IPS-18c (cell line): Measurements from ENCODE around the gene TCF7L2.
"Not testable (repeated sequence)": the region's sequence is repeated elsewhere in the genome, so short reads cannot be mapped to it uniquely, and the experiment has no call there.

Experiments
- H3K4me3 ChIP-seq: 2 replicates; pipeline ENCODE4 v1.7.0; 2013; ENCODE audit warnings: low read depth, mild to moderate bottlenecking, low read length, moderate library complexity; ENCODE audit not compliant: insufficient read depth
- H3K9me3 ChIP-seq: one replicate; pipeline ENCODE4 v1.6.1; 2013; ENCODE audit warnings: mild to moderate bottlenecking, low read length, moderate library complexity; ENCODE audit not compliant: control insufficient read depth, insufficient read depth

Gene TCF7L2

DNA sequence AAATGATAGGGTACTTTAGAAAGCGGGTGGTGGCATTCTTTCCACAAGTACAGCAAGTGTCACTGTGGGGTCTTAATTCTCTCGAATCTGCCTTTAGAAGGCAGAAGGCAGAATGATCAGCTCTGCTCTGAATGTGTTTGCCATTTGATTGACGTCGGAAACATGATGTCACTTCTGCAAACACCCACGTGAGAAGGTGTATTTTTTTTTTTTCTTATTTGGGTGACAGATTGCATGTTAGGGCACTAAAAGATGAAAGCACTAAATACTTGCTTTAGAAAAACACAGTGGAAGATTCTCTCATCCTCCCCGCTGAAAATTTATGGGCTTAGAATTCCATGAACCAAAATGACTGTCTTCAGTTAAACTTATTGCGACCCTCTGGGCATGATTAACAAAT, 150.2 kb downstream of the TCF7L2 start:
- H3K9me3 ChIP-seq: no peaks in the 10 kb centered on the region
- no peak overlapping the region for H3K4me3 ChIP-seq

DNA sequence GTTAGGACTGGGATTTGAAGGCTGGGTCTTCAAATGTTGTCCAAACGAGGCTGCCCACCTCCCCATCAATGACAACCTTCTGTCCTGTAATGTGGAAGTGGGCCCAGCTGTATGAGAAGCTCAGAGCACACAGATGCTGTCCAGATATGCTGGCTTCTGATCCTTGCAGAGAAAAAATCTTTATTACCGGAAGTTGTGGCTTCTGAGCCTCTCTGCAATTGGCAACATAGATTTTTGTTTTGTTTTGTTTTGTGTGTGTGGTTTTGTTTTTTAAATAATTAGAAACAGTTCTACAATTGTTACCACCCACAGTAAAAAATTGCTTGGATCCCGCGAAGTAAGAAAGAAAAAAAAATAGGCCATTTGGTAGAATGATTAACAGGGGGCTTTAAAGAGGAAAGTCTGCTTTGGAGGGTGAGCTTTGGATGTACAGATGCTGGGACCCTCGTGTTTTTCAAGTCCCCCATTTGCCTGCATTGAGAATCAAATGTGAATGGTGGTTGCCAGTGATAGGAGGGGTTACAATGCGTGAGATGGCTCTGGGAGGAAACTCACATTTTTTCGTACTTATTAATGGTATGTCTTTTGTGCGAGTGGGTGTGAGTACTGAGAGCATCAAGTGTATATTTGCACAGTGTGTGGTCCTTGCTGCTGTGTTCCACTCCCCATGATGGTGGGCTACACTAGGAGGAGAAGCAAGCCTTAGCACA, 153.2 kb downstream of the TCF7L2 start:
- no peak overlapping the region for H3K4me3 ChIP-seq
- no peaks in the 10 kb centered on the region for H3K9me3 ChIP-seq

DNA sequence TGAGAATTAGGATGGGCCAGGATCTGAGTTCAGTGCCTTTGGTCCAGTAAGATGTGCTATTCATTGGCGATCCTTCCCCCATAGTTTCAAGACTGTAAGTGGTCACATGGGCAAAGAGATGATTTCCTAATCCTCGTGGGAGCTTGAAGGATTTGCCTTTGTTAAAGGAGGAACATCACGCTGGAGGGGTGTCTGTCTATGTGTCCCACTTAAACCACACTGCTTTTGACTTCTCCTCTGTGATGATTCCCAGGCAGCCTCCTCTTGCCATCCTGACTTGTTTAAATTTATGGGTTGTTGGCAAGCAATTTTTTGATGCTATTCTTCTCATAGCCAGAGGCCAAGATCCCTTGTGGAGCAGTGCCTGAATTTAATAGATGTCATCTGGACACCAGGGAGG, 154.0 kb downstream of the TCF7L2 start:
- Histone ChIP-seq H3K4me3 (no peak overlapping the region), H3K9me3 (no peaks in the 10 kb centered on the region)

DNA sequence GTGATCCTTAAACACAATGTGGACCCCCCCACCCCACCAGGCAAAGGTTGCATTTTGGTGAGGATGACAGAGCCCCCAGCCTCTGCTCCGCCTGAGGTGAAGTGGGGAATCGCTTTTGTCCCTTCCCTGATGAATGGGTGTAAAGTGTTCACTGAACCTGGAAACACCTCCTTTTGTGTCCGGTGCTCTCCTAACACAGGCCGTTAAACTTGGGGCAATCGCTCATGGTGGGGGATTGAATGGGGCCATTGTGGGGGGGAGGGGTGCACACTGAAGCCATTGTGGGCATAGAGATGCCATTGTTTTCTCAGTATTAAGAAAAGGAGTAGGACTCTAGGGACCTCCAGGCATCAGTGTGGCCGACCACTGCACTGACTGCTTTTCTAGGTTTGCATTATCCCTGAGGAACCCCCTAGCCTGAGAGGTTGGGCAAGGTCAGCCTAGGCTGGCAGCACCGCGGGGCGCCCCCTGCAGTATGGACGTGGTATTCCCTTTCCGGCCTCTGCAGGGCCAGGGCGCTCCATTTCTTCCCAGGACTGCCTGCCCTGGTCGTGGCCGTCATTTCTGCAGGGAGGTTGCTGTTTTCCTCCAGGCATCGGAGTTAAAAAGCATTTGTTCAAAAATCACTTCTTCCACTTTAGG, 158.3 kb downstream of the TCF7L2 start:
- no peaks in the 10 kb centered on the region for H3K9me3 ChIP-seq
- H3K4me3 ChIP-seq: no peak overlapping the region

DNA sequence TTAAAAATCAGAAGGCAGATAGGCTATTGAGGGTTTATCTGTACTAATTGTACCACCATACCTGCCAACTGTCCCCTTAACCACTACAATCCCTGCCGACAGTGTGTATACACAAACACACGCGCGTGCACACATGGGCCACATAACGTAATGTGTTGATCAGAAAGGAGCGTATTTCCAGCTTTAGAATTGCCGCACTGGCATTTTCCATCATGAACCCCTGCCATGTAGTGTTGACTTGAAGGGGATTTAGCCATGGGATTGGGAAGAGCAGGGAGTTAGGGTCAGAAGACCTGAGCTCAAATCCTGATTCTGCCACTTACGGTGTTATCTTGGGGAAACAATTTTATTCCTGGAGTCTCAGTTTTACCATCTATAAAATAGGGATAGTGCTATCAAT, 158.9 kb downstream of the TCF7L2 start:
- no peak overlapping the region for H3K4me3 ChIP-seq
- H3K9me3 ChIP-seq: no peaks in the 10 kb centered on the region

DNA sequence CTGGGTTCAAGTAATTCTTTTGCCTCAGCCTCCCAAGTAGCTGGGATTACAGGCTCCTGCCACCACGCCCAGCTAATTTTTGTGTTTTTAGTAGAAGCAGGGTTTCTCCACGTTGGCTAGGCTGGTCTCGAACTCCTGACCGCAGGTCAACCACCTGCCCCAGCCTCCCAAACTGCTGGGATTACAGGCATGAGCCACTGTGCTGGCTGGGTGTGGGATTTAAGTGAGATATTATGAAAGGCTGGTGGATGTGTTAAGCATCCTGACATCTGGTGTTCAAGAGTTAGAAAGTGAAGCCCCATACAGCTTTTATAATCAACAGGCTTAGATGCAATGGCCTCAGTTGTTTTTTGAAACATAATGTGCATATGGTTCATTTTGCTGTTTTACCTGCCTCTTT, 159.4 kb downstream of the TCF7L2 start:
- H3K4me3 ChIP-seq, H3K9me3 ChIP-seq: not testable (repeated sequence)

DNA sequence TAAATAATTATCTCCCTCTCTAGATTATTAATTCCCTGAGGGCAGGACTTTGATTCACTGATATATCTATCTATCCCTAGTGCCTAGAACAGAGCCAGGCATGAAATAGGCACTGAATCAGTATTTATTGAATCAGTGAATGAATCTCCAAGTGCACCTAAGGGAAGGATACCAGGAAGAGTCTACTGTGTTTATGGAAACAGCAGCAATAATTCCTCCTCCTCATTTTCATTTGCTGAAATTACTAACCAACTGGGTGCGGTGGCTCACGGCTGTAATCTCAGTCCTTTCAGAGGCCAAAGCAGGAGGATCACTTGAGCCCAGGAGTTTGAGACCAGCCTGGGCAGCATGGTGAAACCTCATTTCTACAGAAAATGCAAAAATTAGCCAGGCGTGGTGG, 161.2 kb downstream of the TCF7L2 start:
- no peak overlapping the region for H3K4me3 ChIP-seq
- no peaks in the 10 kb centered on the region for H3K9me3 ChIP-seq

DNA sequence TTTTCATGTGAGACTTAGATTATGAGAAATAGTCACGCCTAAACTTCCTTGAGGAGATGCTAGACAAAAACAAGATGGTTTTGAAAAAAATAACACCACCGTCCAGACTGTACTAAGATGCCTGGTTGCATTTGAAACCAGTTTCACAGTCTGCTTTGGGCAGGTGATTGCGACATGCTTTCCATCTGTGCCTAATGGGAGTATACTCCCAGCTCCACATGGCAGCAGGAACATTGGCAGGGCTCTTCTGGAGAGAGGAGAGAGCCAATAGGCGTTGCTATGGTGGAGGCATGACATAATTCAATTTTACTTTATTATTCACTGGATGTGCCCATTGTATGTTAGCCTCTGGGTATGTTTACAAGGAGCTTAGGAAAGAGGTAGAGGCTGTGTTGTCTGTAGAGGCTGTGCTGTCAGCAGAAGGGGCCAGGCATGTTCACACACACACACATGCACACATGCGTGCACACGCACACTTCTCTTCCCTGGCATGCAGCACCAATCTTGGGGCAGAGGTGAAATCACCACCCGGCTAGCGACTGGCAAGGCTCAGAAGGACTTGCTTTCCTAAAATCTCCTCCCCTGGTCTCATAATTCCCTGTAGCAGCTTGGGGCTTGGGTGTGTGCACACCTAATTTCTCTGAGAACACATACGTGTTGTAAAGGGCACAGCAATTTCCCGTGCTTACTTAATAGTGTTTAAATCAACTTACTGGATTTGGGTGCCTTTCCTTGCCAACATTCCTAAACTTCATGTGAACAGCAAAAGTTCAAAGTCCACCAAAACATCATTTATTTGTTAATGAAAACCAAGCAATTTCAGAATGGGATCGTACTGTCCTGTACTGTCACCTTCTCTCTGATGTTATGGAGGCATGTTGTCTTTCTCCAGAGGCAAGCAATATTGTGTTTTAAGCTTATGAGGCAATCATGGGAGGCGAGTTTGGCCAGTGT, 162.1 kb downstream of the TCF7L2 start:
- Histone ChIP-seq H3K9me3 (no peaks in the 10 kb centered on the region), H3K4me3 (no peak overlapping the region)

DNA sequence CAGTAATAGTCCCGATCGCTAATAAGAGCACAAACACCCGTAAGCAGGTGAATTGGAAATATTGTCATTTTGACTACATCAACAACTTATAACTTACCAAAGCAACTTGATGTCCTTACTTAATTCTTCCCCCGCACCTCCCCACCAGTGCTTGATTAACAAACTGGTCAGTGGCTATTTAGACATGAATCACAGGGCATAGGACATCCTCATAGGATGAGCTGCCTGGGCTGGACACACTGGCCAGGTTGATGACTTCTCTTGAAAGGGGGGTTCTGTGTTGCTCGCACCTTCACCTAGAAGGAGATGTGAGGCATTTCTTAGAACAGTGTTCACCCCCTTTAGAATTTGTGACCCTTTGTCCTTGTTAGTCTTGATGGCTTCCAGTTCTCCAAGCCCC, 163.2 kb downstream of the TCF7L2 start:
- Histone ChIP-seq H3K9me3 (no peaks in the 10 kb centered on the region), H3K4me3 (no peak overlapping the region)

DNA sequence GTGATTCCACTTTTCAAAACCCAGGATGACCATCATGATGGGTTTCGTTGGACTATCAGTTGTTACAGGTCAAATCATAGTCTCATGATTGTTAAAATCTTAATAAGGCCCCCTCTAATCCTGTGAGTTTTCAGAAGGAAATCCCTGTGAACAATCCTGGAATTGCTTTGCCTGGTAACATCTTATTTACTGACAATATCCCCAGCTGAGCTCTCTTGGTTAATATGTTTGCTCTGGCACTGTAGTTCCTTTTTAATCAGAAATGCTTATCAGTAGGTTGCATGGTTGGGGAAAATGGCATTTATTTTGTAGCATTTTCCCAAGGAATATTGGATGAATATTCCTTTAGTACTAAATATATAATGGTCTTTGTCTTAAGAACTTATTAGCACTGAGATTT, 163.9 kb downstream of the TCF7L2 start:
- no peak overlapping the region for H3K4me3 ChIP-seq
- no peaks in the 10 kb centered on the region for H3K9me3 ChIP-seq

DNA sequence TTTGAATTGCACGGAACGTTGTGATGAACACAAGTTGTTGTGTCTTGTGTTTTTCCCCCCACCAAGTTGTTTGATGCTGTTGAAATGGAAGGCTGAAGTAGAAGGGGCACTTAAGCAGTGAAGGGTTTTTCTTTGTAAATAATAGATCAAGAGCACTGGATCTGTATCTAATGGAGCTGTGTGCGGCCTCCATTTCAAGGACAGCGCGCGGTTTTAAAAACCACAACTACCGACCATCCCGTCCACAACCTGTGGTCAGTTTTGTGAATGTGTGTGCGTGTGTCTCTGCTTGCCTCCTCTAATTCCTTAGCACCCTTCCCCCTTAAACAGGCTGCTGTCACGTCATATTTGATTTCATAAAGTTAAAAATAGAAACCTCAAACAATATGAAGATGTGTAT, 165.5 kb downstream of the TCF7L2 start:
- no peak overlapping the region for H3K4me3 ChIP-seq
- no peaks in the 10 kb centered on the region for H3K9me3 ChIP-seq

DNA sequence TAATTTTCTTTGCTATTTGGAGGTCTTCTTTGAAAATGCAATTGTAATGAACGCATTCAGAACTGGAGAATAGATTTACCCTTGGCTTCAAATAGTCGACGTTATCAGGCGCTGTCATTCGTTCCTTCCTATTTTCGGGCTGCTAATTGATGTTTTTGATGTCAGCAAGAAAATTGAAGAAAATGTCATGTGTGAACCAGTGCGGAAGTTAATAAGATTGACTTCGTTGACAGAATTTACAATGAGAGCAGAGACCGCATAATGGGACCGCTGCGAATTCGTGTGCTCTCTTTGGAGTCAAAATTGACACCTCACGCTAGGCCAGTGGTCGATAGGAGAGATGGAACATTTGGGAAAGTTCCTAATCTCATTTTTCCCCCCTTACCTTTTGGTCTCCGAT, 168.8 kb downstream of the TCF7L2 start:
- no peak overlapping the region for H3K4me3 ChIP-seq
- no peaks in the 10 kb centered on the region for H3K9me3 ChIP-seq

DNA sequence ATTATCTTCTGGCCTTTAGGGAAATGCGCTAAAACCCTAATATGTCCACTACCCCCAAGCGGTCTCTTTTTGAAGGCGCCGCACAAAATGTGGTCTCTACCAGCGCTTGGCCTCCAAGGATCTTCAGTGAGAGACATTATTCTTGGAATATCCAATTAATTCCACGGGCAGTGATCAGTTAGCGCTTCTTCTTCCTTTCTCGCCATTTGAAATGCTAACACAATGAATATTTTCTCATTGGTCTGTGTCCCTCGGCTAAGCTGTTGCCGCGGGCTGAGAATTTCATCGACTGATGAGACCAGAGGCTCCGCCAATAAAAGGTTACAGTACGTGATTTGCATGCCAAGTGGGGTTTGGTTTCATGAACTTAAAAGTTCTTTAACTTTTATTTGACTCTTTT, 169.8 kb downstream of the TCF7L2 start:
- Histone ChIP-seq H3K9me3 (no peaks in the 10 kb centered on the region), H3K4me3 (no peak overlapping the region)

DNA sequence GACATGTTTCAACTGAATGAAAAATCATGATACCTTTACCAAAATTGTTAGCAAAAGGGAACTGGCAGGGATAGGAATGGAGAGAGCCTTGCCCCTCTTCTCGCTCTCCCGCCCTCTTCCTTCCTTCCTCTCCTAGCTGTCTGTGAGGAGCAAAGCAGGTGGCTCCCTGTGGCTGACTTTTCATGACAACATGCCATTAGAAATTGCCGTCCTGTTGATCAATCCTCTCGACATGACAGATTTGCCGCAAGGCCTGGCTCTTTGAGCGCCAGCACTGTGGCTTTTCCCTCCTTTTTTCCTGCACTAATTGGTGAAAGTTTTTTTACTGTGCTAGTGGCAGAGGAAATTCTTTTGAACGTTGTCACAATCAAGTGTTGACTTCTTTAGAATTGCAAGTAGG, 171.1 kb downstream of the TCF7L2 start:
- no peak overlapping the region for H3K4me3 ChIP-seq

DNA sequence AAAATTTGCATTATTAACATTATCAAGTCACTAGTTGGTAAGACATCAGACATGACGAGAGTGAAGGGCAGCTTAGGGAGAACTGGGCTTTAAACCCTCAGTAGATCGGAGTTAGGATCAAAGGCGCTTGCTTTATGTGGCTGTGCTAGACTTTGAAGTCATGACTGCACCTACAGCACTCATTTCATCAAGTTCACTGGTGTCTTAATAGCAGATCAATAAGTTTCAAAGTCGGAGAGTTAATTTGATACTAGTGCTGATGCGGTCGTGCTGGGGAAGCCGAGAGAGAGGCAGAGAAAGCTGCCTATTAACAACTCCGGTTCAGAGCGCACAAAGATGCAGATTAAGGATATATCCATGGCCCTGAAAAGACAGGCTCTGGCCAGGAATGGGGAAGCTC, 172.9 kb downstream of the TCF7L2 start:
- no peak overlapping the region for H3K4me3 ChIP-seq
- no peaks in the 10 kb centered on the region for H3K9me3 ChIP-seq

More for the DNA sequence above, 171.1 kb downstream of the TCF7L2 start:
- no peaks in the 10 kb centered on the region for H3K9me3 ChIP-seq

DNA sequence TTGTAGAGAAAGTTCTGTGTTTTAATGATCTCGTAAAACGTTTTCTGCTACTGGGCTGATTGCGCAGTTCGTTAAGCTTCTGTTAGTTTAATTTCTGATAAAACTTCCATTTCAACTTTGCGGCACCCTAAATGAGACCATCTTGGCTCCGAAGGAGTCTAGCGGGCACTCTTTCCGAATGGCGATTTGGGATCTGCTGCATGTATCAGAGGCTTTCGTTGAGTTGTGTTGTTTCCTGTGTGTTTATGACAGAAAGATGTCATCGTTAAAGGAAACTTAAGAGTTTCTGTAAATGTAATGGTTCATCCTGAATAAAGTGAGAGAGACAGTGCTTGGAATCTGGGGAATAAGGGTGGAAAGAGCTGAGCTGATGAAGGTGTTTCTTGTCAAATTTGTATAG, 174.7 kb downstream of the TCF7L2 start:
- Histone ChIP-seq H3K9me3 (no peaks in the 10 kb centered on the region), H3K4me3 (no peak overlapping the region)

DNA sequence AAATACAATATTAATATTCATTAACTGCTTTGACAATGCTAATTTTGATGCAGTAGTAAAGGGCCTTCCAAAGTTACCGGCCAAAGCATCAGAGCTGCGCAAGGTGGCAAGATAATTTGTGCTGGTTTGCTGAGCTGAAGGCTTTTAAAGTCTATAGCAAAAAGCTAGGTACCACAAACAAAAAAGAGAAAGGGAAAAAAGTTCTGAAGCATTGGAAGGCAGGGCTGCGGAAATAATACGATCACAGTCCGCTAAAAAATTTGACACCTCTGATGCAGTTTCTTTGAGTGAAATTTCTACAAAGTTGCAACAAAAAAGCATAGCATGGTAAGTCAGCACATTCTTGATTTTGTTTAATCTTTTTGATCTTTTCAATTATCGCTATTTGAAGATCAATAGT, 175.6 kb downstream of the TCF7L2 start:
- Histone ChIP-seq H3K4me3 (no peak overlapping the region), H3K9me3 (no peaks in the 10 kb centered on the region)
